Measurements from ENCODE around the gene FOXL3.

The FOXL3 gene

GRCh38 chr7:271266-272107 is 18.5 kb upstream of the FOXL3 start:
- no peak for TF ChIP-seq EZH2phosphoT487 (IDR thresholded peaks at IDR 0.05; ENCODE audit: low read depth)
- no peak for TF ChIP-seq CTCF (IDR thresholded peaks at IDR 0.05; ENCODE audit: low read depth, low read length)
- Histone ChIP-seq H4K20me1 (ENCODE audit: insufficient read depth, low read length) (no peaks in the 10 kb centered on the region), H3K4me2 (ENCODE audit: low read length) (no peak overlapping the region), H3K4me3 (ENCODE audit: low read length) (no peak overlapping the region), H3K27me3 (ENCODE audit: low read depth, low read length) (no peaks in the 10 kb centered on the region), H3K36me3 (replicated peaks; ENCODE audit: low read depth, low read length) (no peaks in the 10 kb centered on the region), H3K79me2 (ENCODE audit: low read length) (no peaks in the 10 kb centered on the region), H3K9me3 (ENCODE audit: insufficient read depth, low read length) (no peaks in the 10 kb centered on the region), H2AFZ (ENCODE audit: low read depth, low read length) (no peak overlapping the region), H3K27ac (ENCODE audit: low read length) (no peak overlapping the region), H3K9ac (ENCODE audit: low read length) (no peak overlapping the region), H3K4me1 (ENCODE audit: low read length) (no peaks in the 10 kb centered on the region)

GRCh38 chr7:272108-272615 is 17.8 kb upstream of the FOXL3 start:
- TF ChIP-seq EZH2phosphoT487 (IDR thresholded peaks at IDR 0.05; ENCODE audit: low read depth) (no peak), CTCF (IDR thresholded peaks at IDR 0.05; ENCODE audit: low read depth, low read length) (no peak)
- Histone ChIP-seq H2AFZ (ENCODE audit: low read depth, low read length) (no peak overlapping the region), H3K27me3 (ENCODE audit: low read depth, low read length) (no peaks in the 10 kb centered on the region), H3K9me3 (ENCODE audit: insufficient read depth, low read length) (no peaks in the 10 kb centered on the region), H3K4me3 (ENCODE audit: low read length) (no peak overlapping the region), H3K27ac (ENCODE audit: low read length) (no peak overlapping the region), H3K9ac (ENCODE audit: low read length) (no peak overlapping the region), H3K4me2 (ENCODE audit: low read length) (no peak overlapping the region), H4K20me1 (ENCODE audit: insufficient read depth, low read length) (no peaks in the 10 kb centered on the region), H3K4me1 (ENCODE audit: low read length) (no peaks in the 10 kb centered on the region), H3K36me3 (replicated peaks; ENCODE audit: low read depth, low read length) (no peaks in the 10 kb centered on the region), H3K79me2 (ENCODE audit: low read length) (no peaks in the 10 kb centered on the region)

GRCh38 chr7:272631-273030 is 17.3 kb upstream of the FOXL3 start:
- Histone ChIP-seq H2AFZ (ENCODE audit: low read depth, low read length) (no peak overlapping the region), H3K9me3 (ENCODE audit: insufficient read depth, low read length) (no peaks in the 10 kb centered on the region), H4K20me1 (ENCODE audit: insufficient read depth, low read length) (no peaks in the 10 kb centered on the region), H3K27ac (ENCODE audit: low read length) (no peak overlapping the region), H3K36me3 (replicated peaks; ENCODE audit: low read depth, low read length) (no peaks in the 10 kb centered on the region), H3K4me3 (ENCODE audit: low read length) (no peak overlapping the region), H3K79me2 (ENCODE audit: low read length) (no peaks in the 10 kb centered on the region), H3K9ac (ENCODE audit: low read length) (no peak overlapping the region), H3K4me2 (ENCODE audit: low read length) (no peak overlapping the region), H3K27me3 (ENCODE audit: low read depth, low read length) (no peaks in the 10 kb centered on the region), H3K4me1 (ENCODE audit: low read length) (no peaks in the 10 kb centered on the region)
- TF ChIP-seq EZH2phosphoT487 (IDR thresholded peaks at IDR 0.05; ENCODE audit: low read depth) (no peak), CTCF (IDR thresholded peaks at IDR 0.05; ENCODE audit: low read depth, low read length) (no peak)

- no peaks in the 10 kb centered on the region for H3K27me3 ChIP-seq (ENCODE audit: low read depth, low read length)
- H3K4me3 ChIP-seq (ENCODE audit: low read length) = no peak overlapping the region
- H3K4me2 ChIP-seq (ENCODE audit: low read length) = no peak overlapping the region
- no peak overlapping the region for H3K27ac ChIP-seq (ENCODE audit: low read length)
- no peak overlapping the region for H2AFZ ChIP-seq (ENCODE audit: low read depth, low read length)
- H4K20me1 ChIP-seq (ENCODE audit: insufficient read depth, low read length) = no peaks in the 10 kb centered on the region
- H3K9ac ChIP-seq (ENCODE audit: low read length) = no peak overlapping the region
- H3K79me2 ChIP-seq (ENCODE audit: low read length) = no peaks in the 10 kb centered on the region
- H3K36me3 ChIP-seq (replicated peaks; ENCODE audit: low read depth, low read length) = no peaks in the 10 kb centered on the region
- no peaks in the 10 kb centered on the region for H3K9me3 ChIP-seq (ENCODE audit: insufficient read depth, low read length)
- no peak for TF ChIP-seq CTCF (IDR thresholded peaks at IDR 0.05; ENCODE audit: low read depth, low read length)
- TF ChIP-seq EZH2phosphoT487 (IDR thresholded peaks at IDR 0.05; ENCODE audit: low read depth) = no peak
- H3K4me1 ChIP-seq (ENCODE audit: low read length) = no peaks in the 10 kb centered on the region
Measured at GRCh38 chr7:273327-273726, 16.6 kb upstream of the FOXL3 start.
